MG63 (cell line): ENCODE data around the gene SNORC. TPM values are rescaled to one million over a fixed set of nuclear protein-coding genes. Genes with fewer than 3 reads are reported as not detected.

ENCODE experiments used
- DNase-seq: peaks from one replicate; pipeline ENCODE4 v3.0.0-alpha.2; 2020
- H3K27me3 ChIP-seq: fragments of 250-450 bp; sonication (Bioruptor Pico); 2 replicates; pipeline ENCODE4 v1.5.1; 2020; ENCODE audit warnings: mild to moderate bottlenecking, moderate library complexity
- H3K36me3 ChIP-seq: fragments of 250-450 bp; sonication (Bioruptor Pico); 2 replicates; pipeline ENCODE4 v1.5.1; 2020; ENCODE audit warnings: mild to moderate bottlenecking, moderate library complexity
- H3K4me3 ChIP-seq: fragments of 250-450 bp; sonication (Bioruptor Pico); 2 replicates; pipeline ENCODE4 v1.5.1; 2020; ENCODE audit warnings: mild to moderate bottlenecking, moderate library complexity
- H3K9me3 ChIP-seq: fragments of 250-450 bp; sonication (Bioruptor Pico); 2 replicates; pipeline ENCODE4 v1.5.1; 2020; ENCODE audit warnings: mild to moderate bottlenecking, moderate library complexity
- total RNA-seq: library from RNA; depleted of rRNA; stranded (reverse); fragments of >200 nt; shearing (Covaris generic); gene quantifications from 2 replicates; pipeline ENCODE4 v1.2.3, GENCODE V29; 2014; ENCODE audit warnings: low replicate concordance

The SNORC gene
- total RNA-seq, 1 experiment from 2014 or later = 4.1 TPM

DNA sequence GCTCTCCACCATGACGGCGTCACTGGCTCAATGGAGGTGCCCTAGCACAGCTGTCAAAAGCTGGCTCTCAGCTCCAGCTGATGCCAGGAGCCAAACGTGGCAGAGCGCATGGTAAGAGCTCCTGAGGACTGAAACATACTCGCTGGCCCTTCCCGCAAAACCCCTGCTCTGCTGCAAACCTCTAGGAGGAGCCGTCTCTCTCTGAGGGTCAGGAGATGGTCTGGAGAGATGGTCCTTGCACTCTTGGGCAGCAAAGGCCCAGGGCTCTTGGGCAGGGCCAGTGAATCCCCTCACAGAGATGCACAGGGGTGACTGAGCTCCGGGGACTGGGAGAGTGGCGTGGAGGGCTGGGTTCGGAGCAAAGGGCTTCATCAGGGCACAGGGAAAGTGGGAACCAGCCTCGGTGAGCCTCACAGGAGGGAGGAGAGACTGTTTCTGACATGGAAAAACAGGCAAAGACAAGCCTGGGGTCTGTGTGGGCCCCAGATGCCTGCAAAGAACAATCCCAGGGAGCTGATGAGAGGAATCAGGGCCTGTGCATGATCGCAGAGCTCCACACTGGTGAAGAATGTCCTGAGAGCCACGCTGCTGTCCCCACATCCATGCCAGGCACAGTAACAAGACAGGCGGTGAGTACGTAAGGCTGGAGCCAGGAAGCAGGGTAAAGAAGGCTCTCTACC is 17.2 kb downstream of the SNORC start:
- Histone ChIP-seq H3K36me3 (no peaks in the 10 kb centered on the region; the same call in none of the 2 replicates), H3K4me3 (no peak overlapping the region), H3K9me3 (no peaks in the 10 kb centered on the region), H3K27me3 (no peaks in the 10 kb centered on the region)
- no peak for DNase-seq

- Histone ChIP-seq H3K9me3 (no peaks in the 10 kb centered on the region), H3K4me3 (no peak overlapping the region), H3K36me3 (no peaks in the 10 kb centered on the region; the same call in none of the 2 replicates), H3K27me3 (no peaks in the 10 kb centered on the region)
- no peak for DNase-seq
Measured at GRCh38 chr2:232888099-232888836, 18.2 kb downstream of the SNORC start.

- no peak for DNase-seq
- H3K4me3 ChIP-seq = no peak overlapping the region
Measured at GRCh38 chr2:232888839-232889529, 18.9 kb downstream of the SNORC start.

GRCh38 chr2:232889876-232890401 is 19.9 kb downstream of the SNORC start:
- no peaks in the 10 kb centered on the region; the same call in none of the 2 replicates for H3K36me3 ChIP-seq
- DNase-seq = no peak
- no peaks in the 10 kb centered on the region for H3K27me3 ChIP-seq
- no peak overlapping the region for H3K4me3 ChIP-seq
- H3K9me3 ChIP-seq = no peaks in the 10 kb centered on the region

More at GRCh38 chr2:232888839-232889529, 18.9 kb downstream of the SNORC start:
- no peaks in the 10 kb centered on the region; the same call in none of the 2 replicates for H3K36me3 ChIP-seq
- H3K27me3 ChIP-seq = no peaks in the 10 kb centered on the region
- no peaks in the 10 kb centered on the region for H3K9me3 ChIP-seq

DNA sequence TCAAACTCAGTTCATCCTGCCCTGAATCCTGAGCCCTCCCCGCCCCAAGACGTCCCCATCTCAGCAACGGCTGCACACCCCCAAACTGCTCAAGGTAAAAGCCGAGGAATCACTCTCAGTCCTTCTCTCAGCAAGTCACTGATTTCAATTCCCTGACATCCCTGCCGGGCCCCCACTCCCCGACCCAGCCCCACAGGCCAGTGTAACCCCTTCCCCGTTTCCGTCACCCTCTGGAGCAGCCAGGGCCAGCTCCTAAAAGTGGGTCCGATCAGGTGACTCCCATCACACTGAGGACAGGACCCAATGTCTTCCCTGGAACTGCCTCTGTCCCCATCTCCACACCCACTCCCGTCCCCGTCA is 20.5 kb downstream of the SNORC start:
- Histone ChIP-seq H3K27me3 (no peaks in the 10 kb centered on the region), H3K4me3 (no peak overlapping the region), H3K9me3 (no peaks in the 10 kb centered on the region), H3K36me3 (no peaks in the 10 kb centered on the region; the same call in none of the 2 replicates)
- DNase-seq = no peak

DNA sequence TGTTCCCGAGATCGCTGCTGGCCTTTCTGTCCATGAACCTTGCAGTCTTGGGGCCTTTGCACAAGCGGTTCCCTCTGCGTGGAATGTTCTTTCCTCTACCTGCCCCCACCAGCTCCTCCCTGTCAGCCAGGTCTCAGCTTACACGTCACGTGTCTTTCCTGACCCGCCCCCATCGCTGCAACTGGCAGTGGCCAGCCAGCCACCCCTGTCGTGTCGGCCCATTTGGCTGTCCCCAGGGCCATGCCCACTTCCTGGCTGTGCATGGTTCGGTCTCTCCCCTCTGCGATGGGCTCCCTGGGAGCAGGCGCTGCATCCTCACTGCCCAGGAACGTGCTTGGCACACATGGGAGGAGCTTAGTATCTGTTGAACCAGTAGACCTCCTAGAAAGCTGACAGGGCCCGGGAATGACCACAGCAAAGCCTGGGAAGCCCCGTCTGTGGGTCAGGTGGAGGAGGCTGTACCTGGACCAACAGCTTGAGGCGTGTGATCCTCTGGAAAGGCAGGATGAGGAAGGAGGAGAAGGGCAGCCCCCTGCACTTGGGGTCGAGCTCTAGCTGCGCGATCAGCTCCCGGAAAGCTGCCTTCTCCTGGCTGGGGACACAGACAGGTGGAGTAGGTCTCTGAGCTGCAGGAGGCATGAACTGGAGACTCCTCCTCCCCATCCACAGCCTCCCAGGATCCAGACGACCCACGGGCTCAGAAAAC is 21.0 kb downstream of the SNORC start:
- DNase-seq = no peak
- Histone ChIP-seq H3K36me3 (no peaks in the 10 kb centered on the region; the same call in none of the 2 replicates), H3K9me3 (no peaks in the 10 kb centered on the region), H3K27me3 (no peaks in the 10 kb centered on the region), H3K4me3 (no peak overlapping the region)

DNA sequence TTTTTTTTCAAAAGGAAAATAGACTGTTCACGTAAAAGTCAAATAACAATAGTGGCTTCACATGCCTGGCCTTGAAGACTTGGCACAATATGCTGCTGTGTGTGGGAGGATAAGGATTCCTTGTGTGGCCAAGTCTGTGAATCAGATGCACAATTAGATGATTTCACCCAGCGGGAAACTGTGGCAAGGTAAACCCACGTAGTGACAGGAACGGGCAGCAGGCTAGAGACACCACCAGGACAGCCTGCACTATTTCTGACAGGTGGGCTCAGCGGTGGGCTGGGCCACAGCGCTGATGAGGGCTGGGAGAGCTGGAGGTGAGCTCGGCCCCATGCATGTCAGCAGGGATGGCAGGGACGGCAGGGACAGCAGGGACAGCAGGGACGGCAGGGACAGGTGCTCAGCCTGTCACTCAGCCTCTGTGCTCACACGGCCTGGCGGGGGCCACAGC is 21.6 kb downstream of the SNORC start:
- Histone ChIP-seq H3K27me3 (no peaks in the 10 kb centered on the region), H3K36me3 (no peaks in the 10 kb centered on the region; the same call in none of the 2 replicates), H3K9me3 (no peaks in the 10 kb centered on the region), H3K4me3 (no peak overlapping the region)
- DNase-seq = peak; percentile 66

DNA sequence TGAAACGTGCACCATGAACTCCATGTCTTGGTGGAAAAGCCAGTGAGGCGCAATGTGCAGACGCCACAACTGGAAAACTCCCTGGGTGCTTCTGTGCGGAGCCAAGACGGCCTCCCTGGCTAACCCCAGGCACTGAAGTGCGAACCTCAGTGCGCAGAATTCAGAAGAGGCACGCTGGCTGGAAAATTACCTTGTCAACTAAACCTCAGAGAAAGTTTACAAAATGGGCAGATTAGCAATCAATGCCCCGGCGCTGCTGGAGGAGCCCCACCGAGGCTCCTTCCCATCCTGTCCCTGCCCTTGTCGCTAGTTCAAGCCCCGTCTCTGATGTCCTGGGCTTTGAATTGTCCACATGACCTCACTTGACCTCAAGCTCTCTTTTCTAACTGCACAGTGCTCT is 22.2 kb downstream of the SNORC start:
- Histone ChIP-seq H3K36me3 (no peaks in the 10 kb centered on the region; the same call in 1 of the 2 replicates), H3K9me3 (no peaks in the 10 kb centered on the region), H3K27me3 (no peaks in the 10 kb centered on the region), H3K4me3 (no peak overlapping the region)
- DNase-seq = no peak

GRCh38 chr2:232892843-232893242 is 22.8 kb downstream of the SNORC start:
- no peaks in the 10 kb centered on the region for H3K27me3 ChIP-seq
- H3K9me3 ChIP-seq = no peaks in the 10 kb centered on the region
- no peak for DNase-seq
- no peaks in the 10 kb centered on the region; the same call in 1 of the 2 replicates for H3K36me3 ChIP-seq
- no peak overlapping the region for H3K4me3 ChIP-seq

DNA sequence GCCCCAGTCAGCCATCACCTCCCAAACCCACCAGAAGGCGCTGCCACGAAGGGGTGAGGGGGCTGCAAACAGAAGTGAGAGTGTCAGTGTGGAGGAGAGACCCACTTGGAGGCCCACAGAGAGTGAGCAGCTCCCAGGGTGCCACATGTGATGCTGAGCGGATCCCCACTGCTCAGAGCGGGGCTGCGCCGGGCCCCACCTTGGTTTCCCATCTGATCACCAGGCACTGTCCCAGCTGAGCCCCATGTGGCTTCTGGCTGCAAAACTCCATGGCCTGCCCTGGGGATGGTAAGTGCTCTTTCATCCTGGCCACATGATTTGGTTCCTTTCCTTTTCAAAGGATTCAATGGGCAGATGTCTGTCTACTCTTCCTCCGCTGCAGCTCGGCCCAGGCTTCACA is 23.8 kb downstream of the SNORC start:
- Histone ChIP-seq H3K9me3 (no peaks in the 10 kb centered on the region), H3K27me3 (no peaks in the 10 kb centered on the region), H3K4me3 (no peak overlapping the region), H3K36me3 (no peaks in the 10 kb centered on the region; the same call in 1 of the 2 replicates)
- DNase-seq = no peak

GRCh38 chr2:232894251-232894650 is 24.2 kb downstream of the SNORC start:
- no peak for DNase-seq
- Histone ChIP-seq H3K36me3 (no peaks in the 10 kb centered on the region; the same call in 1 of the 2 replicates), H3K4me3 (no peak overlapping the region), H3K27me3 (no peaks in the 10 kb centered on the region), H3K9me3 (no peaks in the 10 kb centered on the region)

- H3K36me3 ChIP-seq = no peaks in the 10 kb centered on the region; the same call in 1 of the 2 replicates
- no peaks in the 10 kb centered on the region for H3K27me3 ChIP-seq
- no peak for DNase-seq
- no peak overlapping the region for H3K4me3 ChIP-seq
- H3K9me3 ChIP-seq = no peaks in the 10 kb centered on the region
Measured at GRCh38 chr2:232894746-232895145, 24.7 kb downstream of the SNORC start.

GRCh38 chr2:232896111-232896510 is 26.0 kb downstream of the SNORC start:
- no peak for DNase-seq
- Histone ChIP-seq H3K36me3 (no peaks in the 10 kb centered on the region; the same call in 1 of the 2 replicates), H3K9me3 (no peaks in the 10 kb centered on the region), H3K4me3 (no peak overlapping the region), H3K27me3 (no peaks in the 10 kb centered on the region)

DNA sequence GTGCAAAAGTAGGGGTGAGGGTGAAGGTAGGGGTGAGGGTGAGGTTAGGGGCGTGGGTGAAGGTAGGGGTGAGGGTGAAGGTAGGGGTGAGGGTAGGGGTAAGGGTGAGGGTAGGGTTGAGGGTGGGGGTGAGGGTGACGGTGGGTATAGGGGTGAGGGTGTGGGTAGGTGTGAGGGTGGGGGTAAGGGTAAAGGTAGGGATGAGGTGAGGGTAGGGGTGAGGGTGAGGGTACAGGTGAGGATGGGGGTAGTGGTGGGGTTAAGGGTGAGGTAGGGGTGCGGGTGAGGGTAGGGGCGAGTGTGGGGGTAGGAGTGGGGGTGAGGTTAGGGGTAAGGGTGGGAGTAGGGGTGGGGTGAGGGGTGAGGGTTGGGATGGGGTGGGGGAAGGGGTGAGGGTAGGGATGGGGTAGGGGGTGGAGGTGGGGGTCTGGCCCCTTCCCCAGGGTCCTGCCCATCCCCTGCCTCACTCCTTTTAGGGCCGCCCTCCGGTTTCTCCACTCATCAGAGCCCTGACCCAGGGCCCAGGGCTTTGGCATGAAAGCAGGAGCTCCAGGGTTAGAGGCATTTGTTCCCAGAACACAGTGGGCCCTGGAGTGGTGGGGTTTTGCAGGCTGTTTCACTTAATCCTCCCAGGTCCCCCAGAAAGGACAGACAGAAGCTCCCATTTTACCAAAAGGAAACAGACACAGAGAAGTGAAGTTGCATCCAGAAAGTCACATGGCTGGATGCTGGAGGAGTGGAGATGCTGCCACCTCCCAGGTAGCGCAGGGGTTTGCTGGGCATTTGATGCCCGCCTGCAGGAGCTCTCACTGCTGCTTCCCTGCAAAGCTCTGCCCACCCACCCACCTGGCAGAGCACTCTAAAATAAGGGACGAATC is 26.9 kb downstream of the SNORC start:
- Histone ChIP-seq H3K36me3 (no peaks in the 10 kb centered on the region; the same call in 1 of the 2 replicates), H3K4me3 (no peak overlapping the region), H3K9me3 (no peaks in the 10 kb centered on the region), H3K27me3 (no peaks in the 10 kb centered on the region)
- DNase-seq = no peak

DNA sequence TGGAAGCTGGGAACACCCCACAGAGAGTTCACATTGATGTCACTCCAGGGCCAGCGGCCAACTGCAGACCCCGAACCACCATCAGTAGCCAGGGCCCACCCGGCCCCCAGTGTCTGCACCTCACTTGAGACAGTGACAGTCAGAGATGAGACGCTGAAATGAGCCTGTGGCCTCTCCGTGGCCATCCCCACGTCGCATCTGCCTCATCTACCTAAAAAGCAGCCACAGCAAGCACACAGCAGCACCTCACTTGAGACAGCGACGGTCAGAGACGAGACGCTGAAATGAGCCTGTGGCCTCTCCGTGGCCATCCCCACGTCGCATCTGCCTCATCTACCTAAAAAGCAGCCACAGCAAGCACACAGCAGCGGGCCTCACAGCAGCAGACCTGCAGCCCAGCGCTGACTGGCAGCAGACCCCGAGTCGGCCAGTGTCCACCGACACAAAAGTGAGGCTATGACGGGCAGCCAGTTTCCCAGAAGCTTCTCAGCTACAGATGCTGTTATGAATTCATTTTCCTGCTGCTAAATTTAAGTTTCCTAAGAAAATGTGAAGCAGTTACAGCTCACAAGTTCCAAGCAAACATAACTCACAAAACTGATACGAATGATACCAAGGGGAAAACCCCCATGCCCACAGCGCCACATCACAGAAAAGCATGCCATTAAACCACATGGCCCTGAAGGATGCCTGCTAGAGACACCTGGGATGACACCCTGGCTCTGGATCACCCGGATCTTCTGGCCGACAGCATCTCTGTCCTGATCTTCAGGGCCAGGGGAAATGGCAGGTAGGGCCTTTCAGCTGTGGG is 27.7 kb downstream of the SNORC start:
- Histone ChIP-seq H3K4me3 (no peak overlapping the region), H3K36me3 (no peaks in the 10 kb centered on the region; the same call in 1 of the 2 replicates), H3K9me3 (no peaks in the 10 kb centered on the region), H3K27me3 (no peaks in the 10 kb centered on the region)
- no peak for DNase-seq
